Measurements from ENCODE around the gene CHAT. TPM values are rescaled to one million over a fixed set of nuclear protein-coding genes. Genes with fewer than 3 reads are reported as not detected.

Gene CHAT
- total RNA-seq, 4 donors from 2014 or later, result not detected

DNA sequence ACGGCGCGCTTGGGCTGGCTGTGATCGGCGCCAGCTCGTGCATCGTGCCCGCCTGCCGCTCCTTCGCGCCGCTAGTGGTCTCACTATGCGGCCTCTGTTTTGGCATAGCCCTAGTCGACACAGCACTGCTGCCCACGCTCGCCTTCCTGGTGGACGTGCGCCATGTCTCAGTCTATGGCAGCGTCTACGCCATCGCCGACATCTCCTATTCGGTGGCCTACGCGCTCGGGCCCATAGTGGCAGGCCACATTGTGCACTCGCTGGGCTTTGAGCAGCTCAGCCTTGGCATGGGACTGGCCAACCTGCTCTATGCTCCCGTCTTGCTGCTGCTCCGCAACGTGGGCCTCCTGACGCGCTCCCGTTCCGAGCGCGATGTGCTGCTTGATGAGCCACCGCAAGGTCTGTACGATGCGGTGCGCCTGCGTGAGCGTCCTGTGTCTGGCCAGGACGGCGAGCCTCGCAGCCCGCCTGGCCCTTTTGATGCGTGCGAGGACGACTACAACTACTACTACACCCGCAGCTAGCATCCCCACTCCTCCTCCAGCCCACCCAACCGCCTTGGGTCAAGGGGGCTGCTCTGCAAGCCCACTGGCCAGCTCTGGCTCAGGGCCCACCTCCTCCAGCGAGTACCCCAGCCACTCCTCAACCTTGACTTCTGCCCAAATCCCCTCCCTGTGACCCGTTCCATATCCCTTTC, 1.9 kb upstream of the CHAT start:
- TF ChIP-seq CTCF (IDR thresholded peaks at IDR 0.05), result no peak
- TF ChIP-seq POLR2A (IDR thresholded peaks at IDR 0.05), result no peak
- intact Hi-C loops (cut with DNase I; ENCODE audit: low total_unique reads), result no loop called here
- Histone ChIP-seq H3K36me3 (no peaks in the 10 kb centered on the region), H3K27me3 (peaks cover 0 to 64% of the 10 kb centered on the region in 2 donors), H3K9me3 (no peaks in the 10 kb centered on the region), H3K4me1 (peaks cover 0 to 15% of the 10 kb centered on the region in 2 donors), H3K4me3 (no peak overlapping the region), H3K27ac (no peak overlapping the region)
- no peak for DNase-seq

- Histone ChIP-seq H3K36me3 (no peaks in the 10 kb centered on the region), H3K4me3 (no peak overlapping the region), H3K27ac (no peak overlapping the region), H3K9me3 (no peaks in the 10 kb centered on the region), H3K27me3 (peaks cover 0 to 64% of the 10 kb centered on the region in 2 donors), H3K4me1 (peaks cover 0 to 15% of the 10 kb centered on the region in 2 donors)
- intact Hi-C loops (cut with DNase I; ENCODE audit: low total_unique reads), result no loop called here
- TF ChIP-seq CTCF (IDR thresholded peaks at IDR 0.05), result no peak
- TF ChIP-seq POLR2A (IDR thresholded peaks at IDR 0.05), result no peak
- no peak for DNase-seq
These were observed 1.2 kb upstream of the CHAT start for GRCh38 chr10:49612513-49613164.

DNA sequence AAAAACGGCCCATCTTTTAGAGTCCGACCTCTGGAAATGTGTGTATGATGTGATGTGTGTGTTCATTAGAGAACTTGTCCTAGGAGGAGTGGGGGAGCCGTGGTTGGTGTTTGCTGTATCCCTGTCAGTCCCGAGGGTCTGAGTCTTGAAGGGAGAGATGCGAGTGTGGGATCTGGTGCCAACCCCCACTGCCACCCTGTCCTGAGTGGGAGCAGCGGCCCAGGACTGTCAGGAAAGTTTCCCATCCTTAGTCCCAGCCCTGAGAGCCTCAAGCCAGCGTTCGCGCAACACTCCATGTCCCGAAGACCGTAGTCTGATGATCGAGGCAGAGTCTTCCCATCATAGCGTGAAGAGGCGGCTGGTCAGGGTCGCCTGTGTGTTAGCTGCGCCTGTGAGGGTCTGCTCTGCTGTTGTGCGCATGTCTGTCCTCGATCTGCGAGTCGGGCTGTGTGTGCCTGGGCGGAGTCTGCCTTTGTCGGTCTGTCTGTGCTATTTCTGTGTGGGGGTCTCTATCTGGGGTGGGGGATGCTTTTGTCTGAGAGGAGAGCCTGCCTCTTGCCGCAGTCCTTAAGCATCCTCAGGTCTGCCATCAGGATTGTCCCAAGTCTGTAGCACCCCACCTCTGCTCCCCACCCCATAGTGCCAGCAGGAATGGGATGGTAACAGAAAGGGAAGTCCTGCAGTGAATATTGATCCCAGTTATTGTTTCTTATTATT, 514 bp upstream of the CHAT start:
- Histone ChIP-seq H3K27ac (no peak overlapping the region), H3K4me3 (no peak overlapping the region), H3K4me1 (peaks cover 0 to 15% of the 10 kb centered on the region in 2 donors), H3K27me3 (peaks cover 0 to 64% of the 10 kb centered on the region in 2 donors), H3K36me3 (no peaks in the 10 kb centered on the region), H3K9me3 (no peaks in the 10 kb centered on the region)
- no peak for DNase-seq
- intact Hi-C loops (cut with DNase I; ENCODE audit: low total_unique reads), result no loop called here
- TF ChIP-seq POLR2A (IDR thresholded peaks at IDR 0.05) (no peak), CTCF (IDR thresholded peaks at IDR 0.05) (no peak)

DNA sequence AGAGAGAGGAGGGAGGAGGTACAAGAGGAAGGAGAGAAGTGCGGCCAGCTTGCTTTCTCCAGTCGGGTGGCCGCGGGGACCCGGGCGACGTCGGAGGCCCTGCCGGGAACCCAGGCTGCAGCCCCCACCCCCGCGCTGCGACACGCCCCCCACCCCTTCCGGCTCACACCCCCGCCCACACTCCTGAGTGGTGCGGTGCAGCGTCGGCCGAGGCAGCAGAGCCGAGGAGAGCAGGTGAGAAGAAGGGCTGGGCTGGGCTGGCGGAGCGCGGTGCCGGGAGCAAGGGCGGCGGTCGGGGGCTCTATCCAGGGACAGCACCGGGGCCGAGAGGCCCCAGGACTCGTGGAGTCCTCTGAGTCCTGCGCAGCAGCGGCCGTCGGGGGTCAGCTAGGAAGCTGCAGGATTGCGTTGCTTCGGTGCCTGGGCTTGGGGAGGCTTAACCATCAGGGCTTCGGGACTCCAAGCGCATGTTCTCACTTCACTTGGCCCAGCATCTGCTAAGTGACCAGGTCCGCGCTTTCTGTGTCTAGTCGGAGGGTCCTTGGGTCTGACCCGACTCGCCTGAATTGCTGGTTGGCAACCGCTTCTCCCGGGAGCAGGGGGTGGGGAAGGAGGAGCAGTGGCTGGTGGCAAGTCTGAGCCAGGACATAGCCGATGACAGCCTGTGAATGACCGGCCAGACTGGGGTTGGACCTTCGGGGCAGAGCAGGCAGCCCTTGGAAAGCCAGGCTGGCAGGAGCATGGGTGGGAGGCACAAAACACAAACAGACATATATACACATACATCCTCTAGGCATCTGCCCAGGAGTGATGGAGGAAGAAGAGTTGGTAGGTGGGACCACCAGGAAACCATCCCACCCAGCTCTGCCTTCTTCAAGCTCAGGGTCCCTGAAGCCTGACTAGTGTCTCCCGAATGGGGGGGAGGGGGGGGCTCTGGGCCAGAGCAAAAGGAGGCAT, 683 bp downstream of the CHAT start:
- DNase-seq, result no peak
- no peaks in the 10 kb centered on the region for H3K36me3 ChIP-seq
- peaks cover 0 to 15% of the 10 kb centered on the region in 2 donors for H3K4me1 ChIP-seq
- no peak overlapping the region for H3K4me3 ChIP-seq
- intact Hi-C loops (cut with DNase I; ENCODE audit: low total_unique reads), result no loop called here
- peaks cover 0 to 52% of the 10 kb centered on the region in 2 donors for H3K27me3 ChIP-seq
- TF ChIP-seq POLR2A (IDR thresholded peaks at IDR 0.05) (no peak), CTCF (IDR thresholded peaks at IDR 0.05) (no peak)
- no peaks in the 10 kb centered on the region for H3K9me3 ChIP-seq
- no peak overlapping the region for H3K27ac ChIP-seq
